GM18517 (cell line): ENCODE measurements around the gene TDRD9.

Experiments
- ATAC-seq: cut with Tn5 transposase; IDR thresholded peaks from one replicate; pipeline ENCODE4 v1.9.1; 2021; ENCODE audit warnings: mild to moderate bottlenecking, moderate library complexity; ENCODE audit not compliant: unreplicated experiment

Gene TDRD9

DNA sequence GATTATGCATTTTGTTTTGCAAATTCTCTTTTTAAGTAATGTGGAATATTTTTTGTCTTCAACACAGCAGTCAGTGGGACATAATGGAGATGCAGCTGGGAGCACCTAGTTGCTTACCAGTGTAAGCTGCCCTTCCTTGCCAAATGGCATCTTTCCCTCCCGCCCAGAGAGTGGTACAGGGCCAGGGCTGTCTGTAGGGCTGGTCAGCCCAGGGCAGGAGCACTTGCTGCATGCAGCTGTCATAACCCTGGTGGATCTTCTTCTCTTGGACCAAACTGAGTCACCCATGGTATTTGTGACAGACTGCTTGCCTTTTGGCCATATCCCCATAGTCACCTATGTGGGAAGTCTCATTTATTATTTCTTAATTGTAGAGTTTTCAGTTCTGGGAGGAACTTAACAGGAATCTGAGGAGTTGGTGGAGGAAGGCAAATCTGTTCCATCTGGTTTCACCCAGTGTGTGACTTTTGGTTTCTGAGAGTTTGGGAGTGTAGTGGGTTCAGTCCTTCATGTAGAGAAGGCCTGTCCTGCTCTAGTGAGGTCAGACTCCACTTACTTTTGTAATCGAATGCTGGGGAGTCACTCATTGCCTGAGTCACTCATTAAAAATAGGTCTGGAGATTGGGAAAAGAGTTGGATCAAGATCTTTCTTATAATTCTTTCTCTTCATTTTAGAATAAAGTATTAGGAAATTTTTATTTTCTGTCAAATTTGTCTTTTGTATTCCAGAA is 95.2 kb downstream of the TDRD9 start:
- ATAC-seq, result no peak

DNA sequence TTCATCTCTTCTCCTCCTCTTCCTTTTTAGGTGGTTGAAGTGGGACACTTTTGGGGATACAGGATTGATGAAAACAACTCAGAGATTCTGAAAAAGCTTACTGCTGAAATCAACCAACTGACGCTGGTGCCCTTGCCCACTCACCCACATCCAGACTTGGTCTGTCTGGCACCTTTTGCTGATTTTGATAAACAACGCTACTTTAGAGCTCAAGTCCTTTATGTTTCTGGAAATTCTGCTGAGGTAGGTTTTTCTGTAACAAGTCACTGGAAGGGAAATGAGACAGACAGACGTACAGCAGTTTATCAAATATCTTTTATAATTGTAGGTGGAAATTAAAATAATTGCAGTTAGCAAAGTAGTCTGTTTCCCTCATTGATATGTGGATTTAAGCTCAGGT is 97.3 kb downstream of the TDRD9 start:
- no peak for ATAC-seq

DNA sequence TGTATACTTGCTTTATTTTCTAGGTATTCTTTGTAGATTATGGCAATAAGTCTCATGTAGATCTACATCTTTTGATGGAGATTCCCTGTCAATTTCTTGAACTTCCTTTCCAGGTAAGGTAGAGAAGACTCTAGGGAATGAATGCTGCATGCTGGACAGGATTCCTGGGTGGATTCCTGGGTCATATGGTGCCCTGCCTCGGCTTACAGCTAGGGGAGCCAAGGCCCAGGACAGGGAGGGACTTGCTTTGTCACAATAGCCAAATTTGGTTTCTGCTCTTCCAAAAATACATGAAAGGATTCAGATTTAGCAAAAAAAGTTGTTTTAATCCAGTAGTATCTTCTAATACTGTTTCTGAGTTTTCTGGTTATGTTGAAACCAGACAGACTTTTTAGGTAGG is 97.8 kb downstream of the TDRD9 start:
- ATAC-seq, result no peak

DNA sequence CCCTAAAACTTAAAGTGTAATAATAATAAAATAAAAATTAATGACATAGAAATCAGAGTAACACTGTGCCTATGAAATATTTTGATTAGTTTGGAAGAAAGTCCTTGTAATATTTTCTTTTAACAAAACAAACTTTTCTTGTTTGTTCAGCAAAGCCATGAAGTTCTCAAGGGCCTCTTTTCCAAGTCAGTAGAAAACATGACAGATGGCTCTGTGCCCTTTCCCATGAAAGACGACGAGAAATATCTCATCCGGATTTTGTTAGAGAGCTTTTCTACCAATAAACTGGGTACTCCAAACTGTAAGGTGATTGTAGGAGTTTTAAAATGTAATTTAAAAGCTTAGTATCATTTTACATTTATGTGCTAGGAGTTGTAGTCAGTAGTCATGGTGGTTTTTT is 102.7 kb downstream of the TDRD9 start:
- ATAC-seq, result no peak

DNA sequence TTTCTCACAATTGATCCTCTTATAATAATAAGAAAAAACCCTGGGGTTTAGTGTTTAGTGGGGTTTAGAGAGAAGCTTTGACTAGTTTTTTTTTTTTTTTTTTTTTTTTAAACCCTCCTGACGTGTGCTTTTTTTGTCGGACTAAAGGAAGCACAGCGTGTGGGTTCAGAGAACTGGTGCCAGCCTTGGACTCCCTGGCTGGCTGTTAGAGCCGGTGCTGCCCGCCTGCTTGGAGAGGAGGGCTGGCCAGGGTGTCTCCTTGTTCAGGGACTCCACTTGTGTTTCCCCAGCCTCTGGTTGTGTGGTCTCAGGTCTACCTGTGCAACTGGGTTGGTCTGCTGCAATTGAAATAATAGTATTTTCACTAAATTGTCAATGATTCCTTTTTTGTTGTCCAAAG is 103.1 kb downstream of the TDRD9 start:
- ATAC-seq, result no peak

DNA sequence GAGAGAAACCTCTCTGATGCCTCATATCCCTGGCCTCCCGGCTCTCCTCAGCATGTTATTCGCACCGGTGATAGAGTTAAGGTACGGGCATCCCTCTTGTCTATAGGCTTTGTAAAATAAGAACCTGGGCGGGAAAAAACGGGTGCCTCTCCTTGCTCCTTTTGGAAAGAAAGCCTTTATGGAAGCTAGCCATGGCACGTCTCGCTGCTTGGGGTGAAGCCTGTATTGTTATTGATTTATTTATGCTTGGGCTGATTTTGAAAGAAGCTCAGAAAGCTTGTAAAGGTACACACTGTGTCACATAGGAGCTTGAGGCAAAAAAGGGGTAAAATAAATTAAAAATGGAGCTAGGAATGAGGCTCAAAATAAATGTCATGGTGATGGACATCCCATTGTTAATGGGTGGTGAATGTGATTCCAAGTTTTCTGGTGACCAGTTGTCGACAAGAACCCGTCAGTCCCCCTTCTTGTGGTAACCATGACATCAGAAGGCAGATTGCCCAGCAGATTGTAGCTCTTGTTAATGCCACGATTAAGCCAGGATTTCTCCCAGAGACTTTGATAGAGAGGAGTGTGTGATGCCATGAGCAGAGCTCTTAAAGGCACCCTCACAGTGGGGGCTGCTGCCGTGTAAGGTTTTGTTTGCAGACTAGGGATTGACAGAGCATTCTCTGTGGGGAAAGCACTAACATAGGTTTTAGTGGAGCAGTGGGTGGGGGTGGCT is 106.9 kb downstream of the TDRD9 start:
- ATAC-seq, result no peak

DNA sequence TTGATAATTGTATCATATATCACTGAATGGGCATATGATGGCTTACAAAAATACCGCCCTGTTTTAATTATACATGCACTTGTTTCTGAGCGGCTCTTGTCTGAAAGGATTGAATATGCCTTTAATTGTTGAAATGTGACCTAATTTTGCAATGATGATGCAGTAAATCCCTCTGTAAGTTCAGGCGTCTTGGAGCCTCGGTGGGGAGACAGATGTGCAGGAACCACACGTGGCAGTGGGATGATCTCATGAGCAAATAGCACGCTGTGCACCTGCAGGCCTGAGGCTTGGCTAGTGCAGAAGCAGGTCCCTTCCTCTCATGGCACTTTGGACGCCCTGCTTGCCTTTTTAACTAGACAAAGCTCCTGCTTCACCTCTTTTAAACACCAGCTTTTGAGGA is 108.0 kb downstream of the TDRD9 start:
- ATAC-seq, result no peak

DNA sequence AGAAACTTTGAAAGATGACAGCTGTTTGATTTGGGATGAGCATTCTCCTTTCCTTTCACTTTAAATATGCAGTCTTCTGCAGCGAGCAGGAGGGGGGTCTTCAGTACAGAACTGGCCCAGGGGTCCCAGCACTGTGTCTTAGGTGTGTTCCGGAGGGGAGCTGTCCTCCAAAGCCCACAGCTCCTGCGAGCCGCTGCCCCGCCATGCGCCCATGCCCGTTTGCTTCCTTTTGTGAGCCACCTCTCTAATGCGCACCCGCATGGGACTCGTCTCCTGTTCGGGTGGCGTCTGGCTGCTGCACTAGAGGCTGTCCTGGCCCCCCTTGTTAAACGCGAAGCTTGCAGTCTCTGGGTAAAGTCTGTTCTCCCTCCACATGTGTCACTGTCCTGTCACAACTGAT is 108.8 kb downstream of the TDRD9 start:
- ATAC-seq, result no peak

DNA sequence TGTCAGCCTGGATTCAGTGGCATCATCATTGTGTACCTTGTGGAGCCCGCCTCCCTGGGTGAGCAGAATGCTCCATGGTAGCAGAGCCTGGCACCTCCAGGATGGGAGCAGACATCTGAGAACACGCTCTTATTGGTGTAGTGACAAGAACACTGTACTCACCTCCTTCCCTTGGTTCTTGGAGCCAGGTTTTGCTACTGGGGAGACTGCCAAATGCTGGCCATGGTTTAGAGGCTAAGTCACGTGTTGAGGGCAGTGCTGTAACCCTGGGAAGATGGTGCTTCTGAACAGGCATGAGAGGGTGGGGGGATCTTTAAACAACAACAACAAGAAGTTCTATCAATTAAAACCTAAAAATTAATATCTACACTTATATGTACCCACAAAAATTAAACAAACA is 109.6 kb downstream of the TDRD9 start:
- ATAC-seq, result no peak

DNA sequence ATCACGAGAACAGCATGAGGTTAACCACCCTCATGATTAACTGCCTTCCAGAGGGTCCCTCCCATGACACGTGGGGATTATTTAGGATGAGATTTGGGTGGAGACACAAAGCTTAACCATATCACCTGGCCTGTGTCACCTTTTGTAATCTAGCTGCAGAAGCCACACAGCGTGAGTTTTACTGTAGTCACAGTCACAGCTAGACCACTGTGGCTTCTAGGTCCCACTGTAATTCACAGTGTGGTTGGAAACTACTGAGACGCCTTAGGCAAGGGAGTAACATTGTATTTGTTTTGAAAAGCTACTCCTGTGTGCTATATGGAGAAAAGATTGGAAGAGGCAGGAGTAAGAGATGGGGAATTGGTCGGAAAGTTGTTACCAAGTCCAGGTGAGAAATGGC is 111.0 kb downstream of the TDRD9 start:
- no peak for ATAC-seq

DNA sequence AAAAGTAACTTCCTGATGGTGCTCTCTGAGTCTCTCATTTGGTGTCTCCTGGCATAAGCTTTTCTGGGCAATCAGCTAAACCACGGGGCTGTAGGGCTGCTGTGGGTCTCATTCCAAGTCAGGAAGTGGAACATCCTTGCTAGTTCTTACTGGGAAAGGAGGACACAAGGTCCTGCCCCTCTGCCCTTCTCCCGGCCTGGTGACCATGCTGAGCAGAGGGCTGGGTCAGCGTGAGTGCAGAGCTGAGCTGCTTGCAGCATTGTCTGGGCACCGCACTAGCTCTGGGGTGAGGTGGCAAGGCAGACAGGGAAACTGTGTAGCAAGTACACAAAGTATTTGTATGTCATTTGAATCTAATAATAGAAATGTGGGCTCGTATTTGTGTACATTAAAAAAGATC is 112.3 kb downstream of the TDRD9 start:
- no peak for ATAC-seq

DNA sequence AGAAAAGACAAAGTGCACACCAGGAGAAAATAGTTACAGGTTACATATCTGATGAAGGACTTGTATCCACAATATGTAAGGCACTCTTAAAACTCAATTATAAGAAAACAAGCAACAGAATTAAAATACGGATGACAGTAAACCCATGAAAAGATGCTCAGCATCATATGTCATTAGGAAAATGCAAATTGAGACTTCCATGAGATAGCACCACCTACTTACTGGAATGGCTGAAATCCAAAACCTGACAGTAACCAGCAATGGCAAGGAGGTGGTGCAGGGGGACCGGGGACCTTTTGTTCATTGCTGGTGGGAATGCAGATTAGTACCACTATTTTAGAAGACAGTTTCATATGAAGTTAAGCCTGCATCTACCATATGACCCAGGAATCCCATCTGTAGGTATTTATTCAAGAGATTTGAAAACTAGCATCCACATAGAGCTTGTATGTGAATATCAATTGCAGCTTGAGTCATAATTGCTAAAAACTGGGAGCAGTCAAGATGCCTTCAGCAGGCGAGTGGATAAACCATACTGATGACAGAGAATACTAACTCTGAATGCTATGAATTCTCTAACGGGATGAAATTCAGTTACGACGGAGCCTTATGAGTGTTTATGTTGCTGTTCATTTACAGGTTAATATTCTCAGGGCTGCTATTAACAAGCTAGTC is 113.3 kb downstream of the TDRD9 start:
- ATAC-seq, result no peak

DNA sequence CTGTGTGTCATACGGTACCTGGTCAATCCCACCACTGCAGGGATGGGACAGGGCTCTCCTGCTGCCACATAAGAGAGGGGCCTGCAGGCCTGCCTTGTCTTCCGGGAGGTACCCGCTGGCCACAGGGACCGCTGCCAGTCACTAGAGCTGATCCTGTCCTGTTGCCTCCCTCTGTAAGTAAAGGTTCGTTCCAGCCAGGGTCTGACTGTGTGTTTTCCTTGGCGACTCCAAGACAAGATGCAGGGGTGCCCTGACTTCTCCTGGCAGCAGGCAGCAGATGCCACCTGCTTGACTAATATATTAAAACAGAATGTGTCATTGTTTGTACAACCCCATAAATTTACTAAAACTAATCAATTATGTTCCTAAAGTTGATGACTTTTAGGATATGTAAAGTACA is 115.8 kb downstream of the TDRD9 start:
- no peak for ATAC-seq

DNA sequence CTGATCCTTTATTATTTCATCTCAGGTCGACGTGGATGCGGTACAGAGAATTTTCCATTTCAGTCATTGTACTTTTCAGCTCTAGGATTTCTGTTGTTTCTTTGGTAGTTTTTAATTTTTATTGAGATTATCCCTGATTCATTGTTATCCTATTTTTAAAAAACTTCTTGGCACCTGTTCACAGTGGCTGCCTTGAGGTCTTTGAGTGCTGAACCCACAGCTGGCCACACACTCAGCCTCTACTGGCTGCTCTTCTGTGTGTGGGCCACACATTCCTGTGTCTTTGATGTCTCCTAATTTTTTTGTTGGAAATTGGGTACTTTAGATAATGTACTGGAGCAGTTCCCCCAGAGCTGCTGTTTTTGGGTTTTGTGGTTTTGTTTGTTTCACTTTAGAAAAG is 119.5 kb downstream of the TDRD9 start:
- no peak for ATAC-seq

DNA sequence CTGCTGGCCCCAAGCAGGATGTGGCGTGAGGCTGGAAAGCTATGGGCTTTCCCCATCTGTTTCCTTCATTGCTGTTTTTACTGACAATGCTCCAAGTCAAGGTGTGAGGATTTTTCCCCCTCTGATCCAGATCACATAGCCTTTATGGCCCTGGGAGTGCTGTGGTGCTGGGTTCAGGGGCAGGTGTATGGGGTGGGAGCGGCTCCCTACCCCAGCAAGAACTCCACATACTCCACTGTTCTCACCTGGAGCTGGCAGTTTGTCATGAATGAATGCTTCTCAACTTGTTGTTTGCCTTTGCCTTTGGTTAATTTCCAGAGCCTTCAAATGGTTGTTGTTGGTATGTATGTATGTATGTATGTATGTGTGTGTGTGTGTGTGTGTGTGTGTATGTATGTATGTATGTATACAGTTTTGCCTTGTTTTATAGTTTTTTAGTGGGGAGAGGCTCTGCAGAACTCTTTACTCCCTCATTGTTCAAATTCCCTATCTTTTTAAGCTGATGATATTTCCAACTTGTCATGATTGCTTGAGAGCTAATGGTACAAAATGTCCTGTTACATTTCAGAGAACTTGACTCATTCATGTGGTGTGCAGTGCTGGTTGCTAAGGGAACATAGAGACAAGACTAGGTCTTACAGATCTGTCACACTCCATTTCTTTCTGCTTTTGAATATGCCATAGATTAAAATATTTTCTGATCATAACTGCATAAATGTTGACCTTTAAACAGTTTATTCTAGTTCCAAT is 120.7 kb downstream of the TDRD9 start:
- ATAC-seq, result no peak

DNA sequence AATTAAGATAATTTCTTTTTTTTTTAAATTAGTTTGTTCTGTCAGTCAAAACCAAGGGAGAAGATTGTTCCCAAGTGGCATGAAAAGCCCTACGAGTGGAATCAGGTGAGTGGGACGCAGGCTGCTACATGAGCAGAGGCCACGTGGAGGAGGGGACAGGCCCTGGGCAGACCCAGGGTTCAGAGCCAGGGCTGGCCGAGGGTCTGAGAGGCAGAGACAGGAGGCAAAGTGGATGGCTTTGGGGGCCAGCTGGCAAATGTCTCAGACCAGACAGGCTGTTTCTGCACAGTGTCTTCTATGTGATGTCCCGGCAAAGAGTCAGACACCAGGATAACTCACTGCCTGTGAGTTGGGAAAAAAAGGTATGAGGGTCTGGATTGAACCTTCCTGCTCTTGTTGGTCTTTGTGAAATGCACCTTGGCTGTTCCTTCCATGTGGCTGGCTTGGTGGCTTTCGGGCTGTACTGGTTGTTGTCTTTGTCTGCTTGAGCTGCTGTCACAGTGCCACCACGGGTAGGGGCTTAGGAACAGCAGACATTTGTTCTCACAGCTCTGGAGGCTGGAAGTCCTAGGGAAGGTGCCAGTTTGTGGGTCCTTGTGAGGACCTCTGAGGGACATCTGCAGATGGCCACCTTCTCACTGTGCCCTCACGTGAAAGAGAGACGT is 121.5 kb downstream of the TDRD9 start:
- no peak for ATAC-seq

DNA sequence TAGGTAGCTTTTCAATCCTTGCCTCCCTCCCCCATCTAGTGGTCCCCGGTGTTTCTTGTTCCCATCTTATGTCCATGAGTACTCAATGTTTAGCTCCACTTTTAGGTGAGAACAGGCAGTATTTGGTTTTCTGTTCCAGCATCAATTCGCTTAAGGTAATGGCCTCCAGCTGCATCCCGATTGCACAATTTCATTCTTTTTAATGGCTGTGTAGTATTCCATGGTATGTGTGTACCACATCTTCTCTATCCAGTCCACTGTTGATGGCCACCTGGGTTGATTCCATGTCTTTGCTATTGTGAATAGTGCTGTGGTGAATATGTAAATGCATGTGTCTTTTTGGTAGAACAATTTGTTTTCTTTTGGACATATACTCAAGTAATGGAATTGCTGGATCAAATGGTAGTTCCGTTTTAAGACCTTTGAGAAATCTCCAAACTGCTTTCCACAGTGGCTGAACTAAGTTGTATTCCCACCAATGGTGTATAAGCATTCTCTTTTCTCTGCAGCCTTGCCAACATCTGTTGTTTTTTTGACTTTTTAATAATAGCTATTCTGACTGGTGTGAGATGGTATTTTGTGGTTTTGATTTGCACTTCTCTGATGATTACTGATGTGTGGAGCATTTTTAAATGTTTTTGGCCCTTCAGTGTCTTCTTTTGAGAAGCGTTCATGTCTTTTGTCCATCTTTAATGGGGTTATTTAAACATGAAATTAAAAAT is 123.0 kb downstream of the TDRD9 start:
- no peak for ATAC-seq

DNA sequence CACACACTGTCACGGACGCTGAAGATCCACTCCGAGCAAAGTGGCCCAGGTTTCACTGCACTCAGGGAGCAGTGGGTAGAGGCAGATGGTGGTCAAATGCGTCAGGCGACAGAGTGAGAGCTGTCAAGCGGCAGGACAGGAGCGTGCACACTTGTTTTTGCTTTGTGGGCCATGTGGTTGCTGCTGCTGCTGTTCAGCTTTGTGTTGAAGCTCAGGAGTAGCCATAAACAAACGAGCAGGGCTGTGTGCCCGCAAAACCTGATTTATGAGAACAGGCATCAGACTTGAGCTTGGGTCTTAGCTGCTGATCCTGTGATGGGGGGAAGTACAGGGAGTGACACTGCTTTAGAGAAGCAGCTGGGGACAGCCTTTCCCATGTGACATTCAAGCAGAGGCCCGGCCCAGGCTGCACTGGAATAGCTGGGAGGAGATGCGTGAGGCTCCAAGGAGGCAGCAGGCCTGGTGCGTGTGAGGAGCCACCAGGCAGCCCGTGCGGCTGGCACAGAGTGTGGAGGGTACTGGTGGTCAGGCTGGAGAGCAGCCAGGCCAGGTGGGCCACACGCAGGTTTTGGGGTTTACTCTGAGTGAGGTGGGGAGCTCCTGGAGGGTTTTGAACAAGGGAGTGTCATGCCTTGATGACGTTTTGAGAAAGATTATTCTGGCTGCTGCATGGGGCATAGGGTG is 126.1 kb downstream of the TDRD9 start:
- no peak for ATAC-seq

DNA sequence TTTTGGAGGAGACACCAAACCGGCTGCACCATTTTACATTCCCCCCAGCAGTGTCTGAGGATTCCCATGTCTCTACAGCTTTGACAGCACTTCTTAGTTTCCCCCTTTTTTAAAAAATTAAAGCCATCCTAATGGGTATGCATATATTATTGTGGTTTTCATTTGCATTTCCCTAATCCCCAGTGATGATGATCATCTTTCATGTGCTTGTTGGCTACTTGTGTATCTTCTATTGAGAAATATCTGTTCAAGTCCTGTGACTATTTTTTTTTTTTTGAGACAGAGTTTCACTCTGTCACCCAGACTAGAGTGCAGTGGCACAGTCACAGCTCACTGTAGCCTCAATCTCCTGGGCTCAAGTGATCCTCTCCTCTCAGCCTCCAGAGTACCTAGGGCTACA is 134.0 kb downstream of the TDRD9 start:
- no peak for ATAC-seq

DNA sequence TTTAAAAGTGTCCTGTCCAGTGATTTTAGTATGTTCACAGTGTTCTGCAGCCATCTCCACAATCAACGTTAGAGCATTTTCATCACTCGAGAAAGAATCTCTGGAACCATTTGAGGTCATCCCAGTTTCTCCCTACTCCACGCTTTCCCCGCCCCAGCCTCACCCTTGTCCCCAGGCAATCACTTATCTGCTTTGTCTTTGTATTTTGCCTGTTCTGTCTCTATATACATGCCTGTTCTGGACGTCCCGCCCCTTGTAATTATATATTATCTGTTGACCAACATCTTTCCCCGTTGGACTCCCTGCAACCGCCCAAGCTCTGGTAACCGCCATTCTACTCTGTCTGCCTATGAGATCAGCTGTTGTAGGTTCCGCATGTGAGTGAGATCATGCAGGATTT is 135.7 kb downstream of the TDRD9 start:
- ATAC-seq, result no peak
